Esophagus muscularis mucosa (tissue), 3 donors: Measurements from ENCODE around the gene LYPLA2.
A peak's percentile ranks its signal among the peaks of the same experiment; 100 is the strongest.

Source experiments
- POLR2AphosphoS5 ChIP-seq, 2 donors: sonication (generic); formaldehyde crosslinking; IDR thresholded peaks; one replicate each; pipeline ENCODE4 v1.6.1; 2017; ENCODE audit warnings: antibody characterized with exemption in 2 of 2
- TF ChIP-seq, protein P1 (sequence below), 3 experiments: fragments of 200-600 bp in 2 of 3; fragments of 450-650 bp in 1 of 3; sonication (generic) in 2 of 3; IDR thresholded peaks; one replicate each; pipeline ENCODE4 v1.5.1; 2017 to 2019; ENCODE audit warnings: antibody characterized with exemption in 3 of 3, mild to moderate bottlenecking in 2 of 3, moderate library complexity in 1 of 3

DNA sequence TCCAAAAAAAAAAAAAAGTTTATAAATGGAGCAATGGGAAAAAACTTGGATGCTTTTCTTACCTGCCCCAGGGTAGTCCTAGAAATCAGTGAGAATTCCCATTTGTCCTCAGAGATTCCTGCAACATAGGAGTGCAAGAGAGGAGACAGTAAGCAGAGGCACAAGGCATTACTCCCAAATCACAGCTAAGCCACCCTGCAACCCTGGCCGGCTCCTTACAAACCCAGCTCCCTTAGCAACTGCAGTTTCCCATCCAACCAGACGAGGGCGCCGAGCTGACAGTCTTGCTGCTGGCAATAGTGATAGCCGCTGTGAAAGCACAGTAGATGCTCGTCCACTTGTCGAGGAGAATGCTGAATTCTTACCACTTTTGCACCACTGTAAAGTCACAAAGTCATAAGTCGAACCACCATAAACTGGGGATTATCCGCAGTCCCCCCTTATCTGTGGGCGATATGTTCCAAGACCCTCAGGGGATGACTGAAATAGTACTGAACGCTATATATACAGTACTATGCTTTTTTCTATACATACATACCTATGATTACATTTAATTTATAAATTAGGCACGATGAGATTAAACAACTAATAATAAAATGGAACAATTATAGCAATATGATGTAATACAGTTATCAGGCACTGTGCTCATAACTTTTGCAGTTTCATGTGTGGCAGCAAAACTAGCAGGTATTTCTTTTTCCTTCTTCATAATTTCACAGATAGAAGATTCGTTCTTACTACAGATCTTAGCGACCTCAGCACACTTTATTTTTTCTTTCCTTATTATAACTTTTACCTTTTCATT is 18.7 kb upstream of the LYPLA2 start:
- TF ChIP-seq, protein P1, sequence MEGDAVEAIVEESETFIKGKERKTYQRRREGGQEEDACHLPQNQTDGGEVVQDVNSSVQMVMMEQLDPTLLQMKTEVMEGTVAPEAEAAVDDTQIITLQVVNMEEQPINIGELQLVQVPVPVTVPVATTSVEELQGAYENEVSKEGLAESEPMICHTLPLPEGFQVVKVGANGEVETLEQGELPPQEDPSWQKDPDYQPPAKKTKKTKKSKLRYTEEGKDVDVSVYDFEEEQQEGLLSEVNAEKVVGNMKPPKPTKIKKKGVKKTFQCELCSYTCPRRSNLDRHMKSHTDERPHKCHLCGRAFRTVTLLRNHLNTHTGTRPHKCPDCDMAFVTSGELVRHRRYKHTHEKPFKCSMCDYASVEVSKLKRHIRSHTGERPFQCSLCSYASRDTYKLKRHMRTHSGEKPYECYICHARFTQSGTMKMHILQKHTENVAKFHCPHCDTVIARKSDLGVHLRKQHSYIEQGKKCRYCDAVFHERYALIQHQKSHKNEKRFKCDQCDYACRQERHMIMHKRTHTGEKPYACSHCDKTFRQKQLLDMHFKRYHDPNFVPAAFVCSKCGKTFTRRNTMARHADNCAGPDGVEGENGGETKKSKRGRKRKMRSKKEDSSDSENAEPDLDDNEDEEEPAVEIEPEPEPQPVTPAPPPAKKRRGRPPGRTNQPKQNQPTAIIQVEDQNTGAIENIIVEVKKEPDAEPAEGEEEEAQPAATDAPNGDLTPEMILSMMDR (IDR thresholded peaks at IDR 0.05) = peak; percentile 90 to 99 (median 91)
- TF ChIP-seq POLR2AphosphoS5 (IDR thresholded peaks at IDR 0.05) = peak in 1 of 2 donors; percentile 71
